GM18505 (cell line): ENCODE data around the gene TRIP4.

Experiments
- ATAC-seq: cut with Tn5 transposase; IDR thresholded peaks from one replicate; pipeline ENCODE4 v1.9.1; 2021; ENCODE audit not compliant: unreplicated experiment
- POLR2A ChIP-seq: IDR thresholded peaks from 4 replicates; pipeline ENCODE4 v1.6.1; 2011; ENCODE audit warnings: borderline replicate concordance; ENCODE audit not compliant: insufficient read depth, insufficient read length; ENCODE audit errors: extremely low read depth

Gene TRIP4

DNA sequence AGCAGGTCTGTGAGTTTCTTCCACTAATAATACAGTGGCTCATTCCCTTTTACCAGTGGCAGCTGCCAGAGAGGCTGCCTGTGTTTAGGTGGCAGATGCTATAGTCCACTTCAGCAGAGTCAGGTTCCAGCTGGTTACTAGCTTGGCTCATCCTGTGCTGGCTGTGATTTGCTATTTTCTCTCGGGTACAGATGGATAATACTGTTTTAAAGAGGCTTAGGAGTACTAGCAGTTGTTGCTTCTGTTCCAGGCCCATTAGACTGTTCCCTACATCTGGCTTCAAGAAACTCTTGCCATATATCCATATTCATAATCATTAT lies 113.7 kb downstream of the TRIP4 start:
- TF ChIP-seq POLR2A = no peak
- ATAC-seq = no peak

GRCh38 chr15:64502151-64502550 lies 114.5 kb downstream of the TRIP4 start:
- ATAC-seq = no peak
- no peak for TF ChIP-seq POLR2A

DNA sequence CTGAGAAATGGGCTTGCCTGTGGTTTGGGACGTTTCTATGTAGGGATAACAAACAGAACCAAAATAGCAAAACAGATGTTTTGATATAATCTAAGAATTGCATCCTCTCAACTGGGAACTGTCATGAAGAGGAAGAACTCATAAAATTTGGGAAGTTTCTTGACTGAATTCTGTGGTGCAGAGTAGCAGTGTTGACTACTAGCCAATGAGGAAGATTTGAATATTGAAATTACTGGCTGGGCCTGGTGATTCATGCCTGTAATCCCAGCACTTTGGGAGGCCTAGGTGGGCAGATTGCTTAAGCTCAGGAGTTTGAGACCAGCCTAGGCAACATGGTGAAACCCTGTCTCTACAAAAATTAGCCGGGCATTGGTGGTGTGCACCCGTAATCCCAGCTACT lies 114.9 kb downstream of the TRIP4 start:
- ATAC-seq = no peak
- TF ChIP-seq POLR2A = no peak

- ATAC-seq = no peak
- no peak for TF ChIP-seq POLR2A
These were observed 115.6 kb downstream of the TRIP4 start for GRCh38 chr15:64503197-64503596.

- ATAC-seq = no peak
- no peak for TF ChIP-seq POLR2A
These were observed 116.0 kb downstream of the TRIP4 start for GRCh38 chr15:64503640-64504039.
